Ovary (tissue), 9 donors: ENCODE data around the gene AUTS2. TPM values are rescaled to one million over a fixed set of nuclear protein-coding genes. Genes with fewer than 3 reads are reported as not detected.

Source experiments
- DNase-seq, 5 donors: peaks; one replicate each; pipeline ENCODE4 v3.0.0-alpha.2; 2019 to 2020
- H3K27ac ChIP-seq, 2 donors: fragments of 200-600 bp; one replicate each; pipeline versions ENCODE4 v1.5.1 to v1.8.0; 2019 to 2022
- H3K27me3 ChIP-seq: fragments of 200-600 bp; one replicate; pipeline ENCODE4 v1.8.0; 2022
- H3K36me3 ChIP-seq: fragments of 200-600 bp; sonication (generic); one replicate; pipeline ENCODE4 v1.5.1; 2019
- H3K4me1 ChIP-seq: one replicate; pipeline ENCODE4 v1.8.1; 2013; ENCODE audit warnings: mild to moderate bottlenecking, moderate library complexity; ENCODE audit not compliant: insufficient read depth
- H3K4me3 ChIP-seq: fragments of 200-600 bp; sonication (generic); one replicate; pipeline ENCODE4 v1.5.1; 2017
- H3K9me3 ChIP-seq, 2 donors: fragments of 200-600 bp in 1 of 2; sonication (generic) in 1 of 2; one replicate each; pipeline versions ENCODE4 v1.5.1 to v1.8.1; 2013 to 2019; ENCODE audit warnings: mild to moderate bottlenecking in 1 of 2, moderate library complexity in 1 of 2
- CTCF ChIP-seq, 3 donors: fragments of 450-650 bp in 2 of 3; fragments of 200-600 bp in 1 of 3; IDR thresholded peaks; one replicate each; pipeline versions ENCODE4 v1.5.1 to v1.8.0; 2016 to 2022; ENCODE audit warnings: antibody characterized with exemption in 3 of 3, mild to moderate bottlenecking in 1 of 3
- EP300 ChIP-seq: sonication (generic); formaldehyde crosslinking; IDR thresholded peaks from one replicate; pipeline ENCODE4 v1.6.1; 2017; ENCODE audit warnings: antibody characterized with exemption
- POLR2A ChIP-seq: fragments of 450-650 bp; IDR thresholded peaks from one replicate; pipeline ENCODE4 v1.6.1; 2017; ENCODE audit warnings: antibody characterized with exemption, mild to moderate bottlenecking, moderate library complexity
- WGBS, 3 donors: extraction: QIAGEN DNeasy Blood & Tissue Kit in 1 of 3; methylation state at CpG; one replicate each; pipeline versions ENCODE4 v1.1.5 to v1.1.7; 2013 to 2017; 5-methylcytosine and 5-hydroxymethylcytosine counted together
- intact Hi-C, 4 donors: fragments of 100-400 bp; cut with DNase I; formaldehyde crosslinking; loops; one replicate each; pipeline versions ENCODE4 v1.11.0 to v1.15.1; 2022 to 2023
- polyA plus RNA-seq, 2 donors: library from polyadenylated mRNA; stranded (reverse); fragments of 200-250 nt in 1 of 2; fragments of 350-450 nt in 1 of 2; fragmentation: Illumina TruSeq in 1 of 2; extraction: RNeasy Lipid Tissue Mini Kit (QIAGEN cat#74804) in 1 of 2; gene quantifications; one replicate each; pipeline ENCODE4 v1.2.3, GENCODE V29; 2013 to 2014
- total RNA-seq, 7 donors: library from RNA; depleted of rRNA in 2 of 7; stranded (reverse); fragments of >200 nt in 2 of 7; fragmentation: NEBNext Ultra II Directional in 3 of 7; extraction: Animal tissue kit (Norgen Biotek cat#: 25700) in 3 of 7; gene quantifications; one replicate each; pipeline versions ENCODE4 v1.1.0 to v1.2.4, GENCODE V29; 2016 to 2023
- donor health status: DM: no; HTN: no; CAD: no; lungs with moderate emphysema.
- donor health status: DM: no; HTN: no; CAD: no.
- donor health status: Bipolar disorder and iron deficiency.
- donor health status: DM: yes; HTN: yes; CAD: no.
- donor health status: DM: no; HTN: no; CAD: no.
- donor health status: DM: yes; HTN: yes; CAD: no.

AUTS2 gene
- total and polyA plus RNA-seq, 9 donors, result 18.3 to 60.9 (median 44.9) TPM

GRCh38 chr7:70242826-70243225, 644.6 kb downstream of the AUTS2 start:
- Histone ChIP-seq H3K27ac (no peak overlapping the region), H3K4me1 (peaks cover 3% of the 10 kb centered on the region), H3K36me3 (no peaks in the 10 kb centered on the region), H3K4me3 (no peak overlapping the region), H3K27me3 (no peaks in the 10 kb centered on the region), H3K9me3 (no peaks in the 10 kb centered on the region)
- DNase-seq, result no peak
- TF ChIP-seq CTCF (IDR thresholded peaks at IDR 0.05) (no peak), EP300 (no peak), POLR2A (no peak)
- 51 to 58% (median 54%) methylated on average over 4 of the region's 4 CpGs for WGBS, 3 donors
- intact Hi-C loops, result no loop called here

GRCh38 chr7:70243443-70243842, 645.2 kb downstream of the AUTS2 start:
- no peaks in the 10 kb centered on the region for H3K9me3 ChIP-seq
- H3K4me3 ChIP-seq, result no peak overlapping the region
- H3K36me3 ChIP-seq, result no peaks in the 10 kb centered on the region
- no peaks in the 10 kb centered on the region for H3K27me3 ChIP-seq
- no peak for DNase-seq
- no peaks in the 10 kb centered on the region for H3K4me1 ChIP-seq
- WGBS, 3 donors, result 97 to 99% (median 98%) methylated on average over 2 of the region's 2 CpGs
- intact Hi-C loops, result no loop called here
- H3K27ac ChIP-seq, result no peak overlapping the region
- TF ChIP-seq EP300, result no peak
- TF ChIP-seq CTCF (IDR thresholded peaks at IDR 0.05), result no peak
- TF ChIP-seq POLR2A, result no peak

- Histone ChIP-seq H3K4me1 (peaks cover 3% of the 10 kb centered on the region), H3K36me3 (no peaks in the 10 kb centered on the region), H3K27ac (no peak overlapping the region), H3K9me3 (no peaks in the 10 kb centered on the region), H3K4me3 (no peak overlapping the region), H3K27me3 (no peaks in the 10 kb centered on the region)
- no peak for DNase-seq
- no peak for TF ChIP-seq POLR2A
- TF ChIP-seq EP300, result no peak
- no peak for TF ChIP-seq CTCF (IDR thresholded peaks at IDR 0.05)
- WGBS, 3 donors, result 95 to 99% (median 99%) methylated on average over 4 of the region's 4 CpGs
- intact Hi-C loops, result no loop called here
Observed at GRCh38 chr7:70257921-70258320, 659.6 kb downstream of the AUTS2 start.

GRCh38 chr7:70259502-70259901, 661.2 kb downstream of the AUTS2 start:
- DNase-seq, result no peak
- intact Hi-C loops, result no loop called here
- no peak overlapping the region for H3K4me3 ChIP-seq
- no peaks in the 10 kb centered on the region for H3K9me3 ChIP-seq
- no peaks in the 10 kb centered on the region for H3K36me3 ChIP-seq
- no peaks in the 10 kb centered on the region for H3K27me3 ChIP-seq
- no peak overlapping the region for H3K27ac ChIP-seq
- TF ChIP-seq EP300, result no peak
- no peak for TF ChIP-seq POLR2A
- no peak for TF ChIP-seq CTCF (IDR thresholded peaks at IDR 0.05)
- WGBS, 3 donors, result 56 to 80% (median 80%) methylated on average over 1 of the region's 1 CpG
- peaks cover 7% of the 10 kb centered on the region for H3K4me1 ChIP-seq
